Measurements from ENCODE around the gene MSN. TPM values are rescaled to one million over a fixed set of nuclear protein-coding genes. Genes with fewer than 3 reads are reported as not detected.
A peak's percentile ranks its signal among the peaks of the same experiment; 100 is the strongest.

The MSN gene
- total RNA-seq, 1 experiment from 2014 or later = 326 TPM

- no peak for DNase-seq (ENCODE audit: low spot score)
Measured at GRCh38 chrX:65673857-65674203, 6.4 kb downstream of the MSN start.

- no peak for DNase-seq (ENCODE audit: low spot score)
Measured at GRCh38 chrX:65674204-65674893, 6.9 kb downstream of the MSN start.

GRCh38 chrX:65677954-65678469, 10.6 kb downstream of the MSN start:
- DNase-seq (ENCODE audit: low spot score) = peak; percentile 92

- DNase-seq (ENCODE audit: low spot score) = peak; percentile 55
Measured at GRCh38 chrX:65679071-65679540, 11.7 kb downstream of the MSN start.

GRCh38 chrX:65681810-65682209, 14.4 kb downstream of the MSN start:
- DNase-seq (ENCODE audit: low spot score) = no peak

- DNase-seq (ENCODE audit: low spot score) = no peak
Measured at GRCh38 chrX:65685112-65685511, 17.7 kb downstream of the MSN start.

- DNase-seq (ENCODE audit: low spot score) = no peak
Measured at GRCh38 chrX:65686236-65686635, 18.8 kb downstream of the MSN start.

- no peak for DNase-seq (ENCODE audit: low spot score)
Measured at GRCh38 chrX:65687367-65687766, 19.9 kb downstream of the MSN start.

- no peak for DNase-seq (ENCODE audit: low spot score)
Measured at GRCh38 chrX:65688403-65688871, 21.0 kb downstream of the MSN start.

GRCh38 chrX:65689377-65689776, 21.9 kb downstream of the MSN start:
- DNase-seq (ENCODE audit: low spot score) = no peak

GRCh38 chrX:65690057-65690855, 22.8 kb downstream of the MSN start:
- DNase-seq (ENCODE audit: low spot score) = peak; percentile 62

GRCh38 chrX:65695849-65696449, 28.5 kb downstream of the MSN start:
- DNase-seq (ENCODE audit: low spot score) = no peak

- DNase-seq (ENCODE audit: low spot score) = no peak
Measured at GRCh38 chrX:65696613-65697012, 29.2 kb downstream of the MSN start.

- DNase-seq (ENCODE audit: low spot score) = no peak
Measured at GRCh38 chrX:65697211-65697641, 29.8 kb downstream of the MSN start.

GRCh38 chrX:65697915-65698796, 30.7 kb downstream of the MSN start:
- DNase-seq (ENCODE audit: low spot score) = peak; percentile 62

- DNase-seq (ENCODE audit: low spot score) = no peak
Measured at GRCh38 chrX:65702956-65703355, 35.5 kb downstream of the MSN start.

- no peak for DNase-seq (ENCODE audit: low spot score)
Measured at GRCh38 chrX:65705439-65705838, 38.0 kb downstream of the MSN start.

- peak; percentile 96 for DNase-seq (ENCODE audit: low spot score)
Measured at GRCh38 chrX:65706041-65706828, 38.8 kb downstream of the MSN start.

GRCh38 chrX:65707151-65707550, 39.7 kb downstream of the MSN start:
- DNase-seq (ENCODE audit: low spot score) = no peak

- DNase-seq (ENCODE audit: low spot score) = no peak
Measured at GRCh38 chrX:65712005-65712806, 44.8 kb downstream of the MSN start.

All from A172 (cell line).